Measurements from ENCODE around the gene LRRK2. TPM values are rescaled to one million over a fixed set of nuclear protein-coding genes. Genes with fewer than 3 reads are reported as not detected.

Gene LRRK2
- total and polyA plus RNA-seq, 12 donors = 0.99 to 9.1 (median 6.2) TPM

GRCh38 chr12:40198601-40199000, 26.2 kb upstream of the LRRK2 start:
- TF ChIP-seq, protein P1, sequence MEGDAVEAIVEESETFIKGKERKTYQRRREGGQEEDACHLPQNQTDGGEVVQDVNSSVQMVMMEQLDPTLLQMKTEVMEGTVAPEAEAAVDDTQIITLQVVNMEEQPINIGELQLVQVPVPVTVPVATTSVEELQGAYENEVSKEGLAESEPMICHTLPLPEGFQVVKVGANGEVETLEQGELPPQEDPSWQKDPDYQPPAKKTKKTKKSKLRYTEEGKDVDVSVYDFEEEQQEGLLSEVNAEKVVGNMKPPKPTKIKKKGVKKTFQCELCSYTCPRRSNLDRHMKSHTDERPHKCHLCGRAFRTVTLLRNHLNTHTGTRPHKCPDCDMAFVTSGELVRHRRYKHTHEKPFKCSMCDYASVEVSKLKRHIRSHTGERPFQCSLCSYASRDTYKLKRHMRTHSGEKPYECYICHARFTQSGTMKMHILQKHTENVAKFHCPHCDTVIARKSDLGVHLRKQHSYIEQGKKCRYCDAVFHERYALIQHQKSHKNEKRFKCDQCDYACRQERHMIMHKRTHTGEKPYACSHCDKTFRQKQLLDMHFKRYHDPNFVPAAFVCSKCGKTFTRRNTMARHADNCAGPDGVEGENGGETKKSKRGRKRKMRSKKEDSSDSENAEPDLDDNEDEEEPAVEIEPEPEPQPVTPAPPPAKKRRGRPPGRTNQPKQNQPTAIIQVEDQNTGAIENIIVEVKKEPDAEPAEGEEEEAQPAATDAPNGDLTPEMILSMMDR (IDR thresholded peaks at IDR 0.05) = no peak

DNA sequence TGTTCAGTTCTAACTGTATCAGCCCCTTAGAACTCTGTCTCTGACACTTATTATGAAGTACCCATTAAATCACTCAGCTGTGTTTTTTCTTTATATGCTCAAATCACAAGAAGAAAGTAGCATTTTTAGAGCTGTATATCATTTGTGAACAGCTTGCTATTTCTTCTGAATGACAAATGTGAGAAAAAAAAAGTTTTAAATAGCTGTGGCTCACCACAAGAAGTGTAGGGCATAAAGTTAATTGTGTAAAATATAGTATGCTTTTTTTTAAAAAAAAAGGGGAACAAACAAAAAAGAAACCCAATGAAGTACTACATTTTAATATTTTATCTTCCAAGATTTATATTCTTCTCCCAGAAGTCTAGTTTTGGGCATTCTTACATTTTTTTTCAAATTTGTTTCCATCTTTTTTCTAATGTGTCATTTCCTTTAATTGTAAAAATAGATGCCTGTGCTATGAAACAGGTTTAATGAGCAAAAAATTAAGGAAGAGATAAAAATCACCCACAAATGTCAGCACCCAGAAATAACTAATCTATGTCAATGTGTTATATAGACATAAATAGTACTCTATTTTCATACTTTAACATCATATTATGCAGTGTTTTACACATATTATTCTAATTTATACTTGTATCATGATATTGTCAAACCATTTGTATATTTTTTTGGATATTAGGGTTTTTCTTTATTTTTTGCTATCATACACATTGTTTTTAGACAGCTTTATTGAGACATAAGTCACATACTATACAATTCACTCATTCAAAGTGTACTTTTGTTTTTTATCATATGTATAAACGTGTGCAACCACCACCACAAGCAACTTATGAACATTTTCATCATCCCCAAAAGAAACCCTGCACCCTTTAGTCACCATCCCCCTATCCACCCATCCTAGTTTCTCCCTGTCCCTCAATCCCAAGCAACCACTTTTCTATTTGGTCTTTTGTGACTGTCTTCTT, 22.4 kb upstream of the LRRK2 start:
- Histone ChIP-seq H3K4me1 (peaks cover 0 to 10% (median 0%) of the 10 kb centered on the region in 9 donors), H3K36me3 (no peaks in the 10 kb centered on the region), H3K27me3 (peaks cover 0 to 3% (median 0%) of the 10 kb centered on the region in 7 donors), H3K9me3 (no peaks in the 10 kb centered on the region), H3K27ac (no peak overlapping the region), H3K4me3 (no peak overlapping the region)
- intact Hi-C loops (cut with DNase I) = no loop called here
- ATAC-seq = no peak
- TF ChIP-seq, protein P1 (IDR thresholded peaks at IDR 0.05) = no peak
- 43 to 60% methylated on average over 1 of the region's 1 CpG for WGBS, 2 donors
- DNase-seq = no peak

More at GRCh38 chr12:40198601-40199000, 26.2 kb upstream of the LRRK2 start:
- ATAC-seq = no peak
- peaks cover 0 to 15% (median 0%) of the 10 kb centered on the region in 9 donors for H3K4me1 ChIP-seq
- no peaks in the 10 kb centered on the region for H3K9me3 ChIP-seq
- WGBS, 2 donors = 75 to 85% methylated on average over 4 of the region's 4 CpGs
- H3K27ac ChIP-seq = no peak overlapping the region
- no peaks in the 10 kb centered on the region for H3K36me3 ChIP-seq
- no peaks in the 10 kb centered on the region for H3K27me3 ChIP-seq
- intact Hi-C loops (cut with DNase I) = no loop called here
- no peak for DNase-seq
- no peak overlapping the region for H3K4me3 ChIP-seq

DNA sequence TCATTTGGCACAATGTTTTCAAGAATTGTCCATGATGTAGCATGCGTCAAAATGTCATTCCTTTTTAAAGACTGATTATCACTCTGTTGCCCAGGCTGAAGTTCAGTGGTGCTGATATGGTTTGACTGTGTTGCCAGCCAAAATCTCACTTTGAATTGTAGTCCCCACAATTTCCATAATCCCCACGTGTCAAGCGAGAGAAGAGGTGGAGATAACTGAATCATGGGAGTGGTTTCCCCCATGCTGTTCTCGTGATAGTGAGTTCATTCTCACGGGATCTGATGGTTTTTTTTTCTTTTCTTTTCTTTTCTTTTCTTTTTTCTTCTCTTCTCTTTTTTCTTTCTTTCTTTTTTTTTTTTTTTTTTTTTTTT, 21.8 kb upstream of the LRRK2 start:
- DNase-seq = no peak
- Histone ChIP-seq H3K36me3 (no peaks in the 10 kb centered on the region), H3K27me3 (peaks cover 0 to 3% (median 0%) of the 10 kb centered on the region in 7 donors), H3K27ac (no peak overlapping the region), H3K9me3 (no peaks in the 10 kb centered on the region), H3K4me3 (no peak overlapping the region), H3K4me1 (peaks cover 0 to 17% (median 0%) of the 10 kb centered on the region in 9 donors)
- intact Hi-C loops (cut with DNase I) = no loop called here
- TF ChIP-seq, protein P1 (IDR thresholded peaks at IDR 0.05) = no peak
- 64% methylated on average over 5 of the region's 5 CpGs for WGBS, 2 donors
- ATAC-seq = no peak

DNA sequence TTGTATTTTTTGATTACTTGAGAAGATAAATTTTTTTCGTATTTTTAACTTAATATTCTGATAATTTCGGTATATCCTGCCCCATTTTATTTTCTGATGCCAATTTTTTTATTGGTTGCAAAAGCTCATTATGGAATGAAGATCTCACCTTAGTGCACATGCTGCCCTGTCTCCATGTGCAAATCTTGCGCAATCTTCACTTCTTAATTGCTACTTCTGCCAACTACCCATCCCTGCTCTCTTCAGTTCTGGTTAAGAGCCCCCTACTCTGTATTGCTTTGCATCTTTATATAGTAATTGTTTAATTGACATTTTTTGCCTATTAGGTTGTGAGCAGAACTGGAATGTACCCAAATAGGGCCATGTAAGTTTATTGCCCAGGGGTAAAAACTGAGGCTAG, 20.5 kb upstream of the LRRK2 start:
- intact Hi-C loops (cut with DNase I) = no loop called here

More for the DNA sequence above, 20.5 kb upstream of the LRRK2 start:
- ATAC-seq (no peak), DNase-seq (no peak)
- Histone ChIP-seq H3K9me3 (no peaks in the 10 kb centered on the region), H3K4me3 (no peak overlapping the region), H3K36me3 (no peaks in the 10 kb centered on the region), H3K27ac (no peak overlapping the region), H3K4me1 (peaks cover 0 to 28% (median 0%) of the 10 kb centered on the region in 9 donors), H3K27me3 (peaks cover 0 to 3% (median 0%) of the 10 kb centered on the region in 7 donors)
- TF ChIP-seq, protein P1 (IDR thresholded peaks at IDR 0.05) = no peak
- WGBS, 2 donors = 89 to 92% methylated on average over 3 of the region's 3 CpGs
